ENCODE measurements around the gene WDR87. TPM values are rescaled to one million over a fixed set of nuclear protein-coding genes. Genes with fewer than 3 reads are reported as not detected.

The WDR87 gene
- total and polyA plus RNA-seq, 2 of the 4 experiments (the other 2 are of a cell fraction) = not detected

DNA sequence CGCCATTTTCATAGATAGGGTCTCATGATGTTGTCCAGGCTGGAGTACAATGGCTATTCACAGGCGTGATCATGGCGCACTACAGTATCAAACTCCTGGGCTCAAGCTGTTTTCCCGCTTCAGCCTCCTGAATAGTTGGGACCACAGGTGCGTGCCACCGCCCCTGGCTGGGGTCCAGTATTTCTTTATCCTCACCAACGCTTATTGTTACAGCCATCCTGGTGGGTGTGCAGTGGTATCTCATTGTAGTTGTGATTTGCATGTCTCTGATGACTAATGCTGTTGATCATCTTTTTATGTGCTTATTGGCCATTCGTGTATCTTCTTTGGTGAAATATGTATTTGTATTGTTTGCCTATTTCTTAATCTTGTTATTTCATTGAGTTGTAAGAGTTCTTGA is 49.6 kb upstream of the WDR87 start:
- Histone ChIP-seq H2BK120ac (ENCODE audit: low read depth, low read length) (no peak overlapping the region), H3K4me1 (ENCODE audit: control insufficient read depth, insufficient read depth, low read length) (peaks cover 5% of the 10 kb centered on the region), H3K4ac (ENCODE audit: low read depth, low read length) (no peak overlapping the region), H3K9ac (ENCODE audit: low read depth, low read length) (no peak overlapping the region), H3K23ac (ENCODE audit: low read depth, low read length) (no peak overlapping the region), H2AK9ac (replicated peaks; ENCODE audit: low read depth, low read length, poor library complexity) (no peak overlapping the region), H3K4me3 (ENCODE audit: insufficient read depth, low read depth, low read length) (no peak overlapping the region), H4K5ac (ENCODE audit: low read depth, low read length) (no peak overlapping the region), H3K9me1 (ENCODE audit: insufficient read depth, low read length) (peaks cover 4% of the 10 kb centered on the region; the same call in 1 of the 2 replicates), H3K27ac (ENCODE audit: insufficient read depth, low read length) (no peak overlapping the region), H3K27me3 (ENCODE audit: control insufficient read depth, insufficient read depth, low read length) (no peaks in the 10 kb centered on the region), H3K18ac (ENCODE audit: low read depth, low read length) (no peak overlapping the region), H3K56ac (ENCODE audit: extremely low read depth, insufficient read depth, low read length) (no peak overlapping the region), H3K4me2 (ENCODE audit: low read depth, low read length) (no peak overlapping the region), H4K20me1 (ENCODE audit: insufficient read depth, low read length) (peaks cover 3% of the 10 kb centered on the region; the same call in 1 of the 2 replicates), H4K91ac (ENCODE audit: insufficient read depth, low read depth, low read length) (no peak overlapping the region), H2BK15ac (ENCODE audit: low read depth, low read length) (no peak overlapping the region), H2BK20ac (ENCODE audit: low read depth, low read length) (no peak overlapping the region), H2AK5ac (ENCODE audit: low read depth, low read length) (no peak overlapping the region), H4K8ac (ENCODE audit: low read depth in 2 of 2, low read length in 2 of 2) (no peak overlapping the region), H2AFZ (replicated peaks; ENCODE audit: low read length, poor library complexity) (no peak overlapping the region), H3K9me3 (ENCODE audit: control insufficient read depth, insufficient read depth, low read length) (no peaks in the 10 kb centered on the region; the same call in 1 of the 2 replicates), H3K79me1 (ENCODE audit: low read depth in 1 of 2, low read length in 2 of 2) (peaks cover 25 to 67% of the 10 kb centered on the region in 2 experiments), H3K36me3 (ENCODE audit: control insufficient read depth, insufficient read depth, low read length) (no peaks in the 10 kb centered on the region; the same call in 1 of the 2 replicates), H2BK5ac (ENCODE audit: low read depth, low read length, poor library complexity, severe bottlenecking) (no peak overlapping the region), H3K14ac (replicated peaks; ENCODE audit: low read depth, low read length) (no peak overlapping the region)
- 73% methylated on average over 3 of the region's 8 CpGs; no CpG with 5 or more reads in 1 of the 2 experiments for WGBS, 2 experiments (ENCODE audit: extremely low coverage in 2 of 2, insufficient read length in 1 of 2)
- dilution Hi-C loops (cut with HindIII; ENCODE audit: low sequenced_read_pairs, unreplicated experiment) (no loop called here), in situ Hi-C loops (cut with MboI; ENCODE audit: low sequenced_read_pairs) (no loop called here), intact Hi-C loops (cut with micrococcal nuclease) (no loop called here)
- no peak for ATAC-seq (ENCODE audit: low read depth)
- no peak for DNase-seq
- TF ChIP-seq BHLHE40 (IDR thresholded peaks at IDR 0.05; ENCODE audit: low read depth, low read length) = no peak
- no peak for TF ChIP-seq MAZ (IDR thresholded peaks at IDR 0.05; ENCODE audit: borderline replicate concordance, low read depth, low read length)
- no peak for TF ChIP-seq CHD1 (IDR thresholded peaks at IDR 0.05; ENCODE audit: low read depth, low read length)
- TF ChIP-seq RFX5 (IDR thresholded peaks at IDR 0.05; ENCODE audit: low read depth, low read length) = no peak
- TF ChIP-seq NFE2L2 (IDR thresholded peaks at IDR 0.05; ENCODE audit: low read depth, low read length) = no peak
- TF ChIP-seq, protein P1, sequence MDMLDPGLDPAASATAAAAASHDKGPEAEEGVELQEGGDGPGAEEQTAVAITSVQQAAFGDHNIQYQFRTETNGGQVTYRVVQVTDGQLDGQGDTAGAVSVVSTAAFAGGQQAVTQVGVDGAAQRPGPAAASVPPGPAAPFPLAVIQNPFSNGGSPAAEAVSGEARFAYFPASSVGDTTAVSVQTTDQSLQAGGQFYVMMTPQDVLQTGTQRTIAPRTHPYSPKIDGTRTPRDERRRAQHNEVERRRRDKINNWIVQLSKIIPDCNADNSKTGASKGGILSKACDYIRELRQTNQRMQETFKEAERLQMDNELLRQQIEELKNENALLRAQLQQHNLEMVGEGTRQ (IDR thresholded peaks at IDR 0.05; ENCODE audit: low read depth, low read length) = no peak
- no peak for TF ChIP-seq RAD21 (IDR thresholded peaks at IDR 0.05; ENCODE audit: low read length)
- TF ChIP-seq, protein P2, sequence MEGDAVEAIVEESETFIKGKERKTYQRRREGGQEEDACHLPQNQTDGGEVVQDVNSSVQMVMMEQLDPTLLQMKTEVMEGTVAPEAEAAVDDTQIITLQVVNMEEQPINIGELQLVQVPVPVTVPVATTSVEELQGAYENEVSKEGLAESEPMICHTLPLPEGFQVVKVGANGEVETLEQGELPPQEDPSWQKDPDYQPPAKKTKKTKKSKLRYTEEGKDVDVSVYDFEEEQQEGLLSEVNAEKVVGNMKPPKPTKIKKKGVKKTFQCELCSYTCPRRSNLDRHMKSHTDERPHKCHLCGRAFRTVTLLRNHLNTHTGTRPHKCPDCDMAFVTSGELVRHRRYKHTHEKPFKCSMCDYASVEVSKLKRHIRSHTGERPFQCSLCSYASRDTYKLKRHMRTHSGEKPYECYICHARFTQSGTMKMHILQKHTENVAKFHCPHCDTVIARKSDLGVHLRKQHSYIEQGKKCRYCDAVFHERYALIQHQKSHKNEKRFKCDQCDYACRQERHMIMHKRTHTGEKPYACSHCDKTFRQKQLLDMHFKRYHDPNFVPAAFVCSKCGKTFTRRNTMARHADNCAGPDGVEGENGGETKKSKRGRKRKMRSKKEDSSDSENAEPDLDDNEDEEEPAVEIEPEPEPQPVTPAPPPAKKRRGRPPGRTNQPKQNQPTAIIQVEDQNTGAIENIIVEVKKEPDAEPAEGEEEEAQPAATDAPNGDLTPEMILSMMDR (conservative IDR thresholded peaks at IDR 0.05; ENCODE audit: low read depth, low read length) = no peak
- no peak for TF ChIP-seq MXI1 (IDR thresholded peaks at IDR 0.05; ENCODE audit: borderline replicate concordance, low read depth, low read length)
- TF ChIP-seq FOS (IDR thresholded peaks at IDR 0.05; ENCODE audit: low read depth, low read length) = no peak
- no peak for TF ChIP-seq SMC3 (IDR thresholded peaks at IDR 0.05; ENCODE audit: low read depth, low read length)
- CTCF ChIA-PET = no interaction called here
- no TSS peak for BruUV-seq (replicated peaks)
- POLR2A ChIA-PET (ENCODE audit: unreplicated experiment) = no interaction called here

Data from IMR-90 (cell line).